Esophagus (tissue), 2 donors: ENCODE results near the gene TPTE2. TPM values are rescaled to one million over a fixed set of nuclear protein-coding genes. Genes with fewer than 3 reads are reported as not detected.

ENCODE experiments used
- polyA plus RNA-seq, 2 donors: library from polyadenylated mRNA; stranded (reverse); fragments of 200-250 nt; gene quantifications; one replicate each; pipeline ENCODE4 v1.2.3, GENCODE V29; 2013
- donor health status: healthy with polysubstance abuse.
- donor health status: Bipolar disorder and iron deficiency.

Gene TPTE2
- polyA plus RNA-seq, 2 donors, result not detected

Other genes with a start within 250 kb of the TPTE2 start
- gene MPHOSPH8, start 72.1 kb upstream of the TPTE2 start, polyA plus RNA-seq, result 10 to 100 TPM; 13.1 to 21.1 TPM
- gene PSPC1, start 221.4 kb upstream of the TPTE2 start, polyA plus RNA-seq, result 10 to 100 TPM; 19.6 to 26.0 TPM